HPDE6-E6E7 (cell line): Measurements from ENCODE around the gene OR5A1.
"Not testable (repeated sequence)": the region's sequence is repeated elsewhere in the genome, so short reads cannot be mapped to it uniquely, and the experiment has no call there.

Experiments used
- DNase-seq: peaks from one replicate; pipeline ENCODE4 v3.0.0; 2011; ENCODE audit warnings: missing footprints; ENCODE audit errors: extremely low spot score

The OR5A1 gene

DNA sequence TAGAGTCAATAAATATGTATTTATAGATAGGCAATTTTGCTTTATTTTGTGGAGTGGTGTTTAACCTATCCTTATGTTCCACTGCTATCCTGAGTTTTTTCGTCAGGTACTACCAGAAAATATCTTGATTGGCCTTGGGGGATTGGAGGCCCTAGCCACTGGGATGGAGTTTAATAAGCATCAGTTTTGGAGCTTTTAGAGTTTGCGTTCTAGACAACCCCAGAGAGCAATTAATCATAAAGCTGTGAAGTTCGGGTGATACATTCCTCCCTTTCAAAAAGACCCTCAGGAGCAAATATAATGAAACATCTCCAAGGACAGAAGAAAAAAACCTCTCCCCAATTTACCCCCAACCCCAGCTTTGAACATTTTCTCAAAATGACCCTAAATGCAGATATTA, at the start of gene OR5A1:
OR5A1 (plus strand) TSS at position 301 of the 400 bp plus-strand sequence. CDS start 6,700 bp downstream, outside the sequence.
- no peak for DNase-seq

DNA sequence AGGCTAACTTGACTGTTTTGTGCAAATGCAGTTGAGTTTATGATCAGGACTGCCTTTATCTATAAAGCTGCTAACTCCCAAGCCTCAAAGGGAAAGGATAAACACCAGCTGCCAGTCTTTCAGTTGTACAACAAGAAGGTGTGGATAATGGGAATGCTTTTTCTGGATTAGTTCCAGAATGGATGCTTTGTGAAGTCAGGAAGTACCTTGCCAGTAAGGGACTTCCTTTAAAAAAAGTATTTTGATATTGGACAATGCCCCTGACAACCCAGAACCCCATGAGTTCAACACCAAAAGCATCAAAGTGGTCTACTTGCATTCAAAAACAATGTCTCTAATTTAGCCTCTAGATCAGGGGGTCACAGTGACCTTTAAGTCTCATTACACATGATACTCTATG, 42.1 kb upstream of the OR5A1 start:
- DNase-seq, result no peak

DNA sequence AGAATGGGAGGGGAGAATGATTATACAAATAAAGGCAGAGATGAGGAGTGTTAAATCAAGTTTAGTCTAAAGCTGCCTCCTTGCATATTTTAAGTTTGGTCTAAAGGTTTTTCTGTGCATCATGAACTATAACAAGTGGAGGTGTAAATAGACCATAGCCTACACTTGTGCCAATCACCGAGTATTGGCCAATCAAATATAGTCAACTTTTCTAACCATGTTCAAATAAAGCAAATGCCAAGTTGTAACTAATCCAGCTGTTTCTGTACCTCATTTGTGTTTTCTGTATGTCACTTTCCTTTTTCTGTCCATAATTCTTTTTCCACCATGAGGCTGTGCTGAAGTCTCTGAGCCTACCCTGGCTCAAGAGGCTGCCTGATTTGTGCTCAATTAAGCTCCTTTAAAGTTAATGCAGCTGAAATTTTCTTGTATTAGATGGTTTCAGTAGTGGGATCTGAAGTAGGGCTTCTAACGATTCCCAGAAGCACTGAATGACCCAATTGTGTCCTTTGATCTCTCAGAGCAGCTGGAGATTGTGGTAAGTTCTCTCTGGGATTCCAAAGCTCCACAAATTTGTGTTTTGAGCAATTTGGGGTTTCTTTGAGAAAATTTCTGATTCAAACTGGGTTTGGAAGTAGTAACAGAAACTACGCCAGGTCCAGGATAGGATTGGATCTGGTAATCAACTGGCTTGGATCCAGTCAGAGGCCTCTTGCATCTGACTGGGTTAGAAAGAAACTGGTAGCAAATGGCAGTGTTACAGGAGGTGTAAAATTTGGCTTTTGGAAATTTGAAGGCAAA, 35.6 kb upstream of the OR5A1 start:
- no peak for DNase-seq

DNA sequence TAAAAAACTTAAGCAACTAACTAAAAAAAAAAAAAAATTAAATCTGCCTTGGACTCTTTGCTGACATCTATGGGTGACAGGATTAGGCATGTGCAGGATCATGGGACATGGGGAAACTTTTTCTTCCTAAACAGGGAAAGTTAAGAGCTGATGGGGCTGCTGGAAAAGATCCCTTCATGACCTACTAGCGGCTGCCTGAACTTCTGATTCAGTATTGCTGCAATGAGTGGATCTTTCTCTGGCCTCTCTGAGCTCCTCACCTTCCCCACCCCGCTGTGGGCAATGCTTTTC, 35.1 kb upstream of the OR5A1 start:
- DNase-seq, result no peak

DNA sequence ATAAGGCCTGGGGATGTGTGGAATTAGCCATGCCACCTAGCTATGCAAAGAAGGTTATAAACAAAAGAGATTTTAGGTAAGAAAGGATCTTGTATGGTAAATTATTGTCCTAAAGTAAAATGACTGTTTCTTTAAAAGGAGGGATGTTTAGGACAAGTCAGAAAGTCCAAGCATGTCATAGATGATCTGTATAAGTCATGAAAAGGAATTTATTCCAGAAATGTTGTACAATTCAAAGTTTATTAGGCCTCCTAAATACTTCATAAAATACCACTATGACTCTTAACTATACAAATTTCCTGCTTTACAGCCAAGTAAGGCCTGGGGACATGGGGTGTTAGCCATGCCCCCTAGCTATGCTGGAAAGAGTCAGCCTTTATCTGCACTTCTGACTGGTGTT, 32.7 kb upstream of the OR5A1 start:
- DNase-seq, result no peak

DNA sequence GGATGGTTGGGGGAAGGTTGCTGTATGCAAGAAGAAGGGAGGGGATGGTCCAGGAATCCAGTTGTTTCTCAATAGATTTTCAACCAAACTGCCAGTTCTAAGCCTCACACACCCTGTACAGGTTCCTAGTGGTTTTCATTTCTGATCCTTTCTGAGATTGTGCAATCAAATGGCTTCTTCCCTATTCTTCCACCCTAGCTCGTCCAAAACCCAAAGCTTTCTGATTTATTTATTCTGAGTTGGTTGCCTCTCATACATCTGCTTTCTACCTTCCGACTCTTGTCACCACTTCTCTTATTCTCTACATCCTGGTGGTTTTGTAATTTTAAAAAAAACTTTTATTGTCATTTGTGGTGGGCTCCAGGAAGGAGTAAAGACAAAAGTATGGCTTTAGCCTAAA, 22.6 kb upstream of the OR5A1 start:
- DNase-seq, result no peak

DNA sequence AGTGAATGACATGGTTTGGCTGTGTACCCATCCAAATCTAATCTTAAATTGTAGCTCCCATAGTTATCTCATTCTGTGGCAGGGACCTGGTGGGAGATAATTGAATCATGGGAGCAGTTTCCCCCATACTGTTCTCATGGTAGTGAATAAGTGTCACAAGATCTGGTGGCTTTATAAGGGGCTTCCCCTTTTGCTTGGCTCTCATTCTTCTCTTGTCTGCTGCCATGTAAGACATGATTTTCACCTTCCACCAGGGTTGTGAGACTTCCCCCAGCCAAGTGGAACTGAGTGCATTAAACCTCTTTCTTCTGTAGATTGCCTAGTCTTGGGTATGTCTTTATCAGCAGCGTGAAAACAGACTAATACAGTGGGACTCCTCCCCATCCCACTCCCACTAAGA, 21.2 kb upstream of the OR5A1 start:
- no peak for DNase-seq

DNA sequence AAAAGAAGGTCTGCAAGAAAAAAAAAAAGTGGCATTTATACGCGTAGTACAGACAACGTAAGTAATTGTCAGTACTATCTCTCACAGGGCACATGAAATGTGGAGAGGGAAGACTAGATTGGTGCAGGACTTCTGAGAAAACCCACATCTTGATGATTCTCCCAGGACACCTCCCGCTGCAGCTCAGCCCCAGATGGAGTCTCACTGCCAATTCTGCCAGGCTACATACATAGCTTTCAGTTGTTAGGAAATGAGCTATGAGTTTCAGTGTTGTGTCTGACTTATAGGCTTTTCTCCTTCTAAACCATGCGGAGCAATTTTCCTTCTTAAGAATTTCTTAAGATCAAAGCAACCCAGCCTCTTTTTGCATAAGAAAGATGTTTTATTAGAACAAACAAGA, 19.7 kb upstream of the OR5A1 start:
- DNase-seq, result no peak

DNA sequence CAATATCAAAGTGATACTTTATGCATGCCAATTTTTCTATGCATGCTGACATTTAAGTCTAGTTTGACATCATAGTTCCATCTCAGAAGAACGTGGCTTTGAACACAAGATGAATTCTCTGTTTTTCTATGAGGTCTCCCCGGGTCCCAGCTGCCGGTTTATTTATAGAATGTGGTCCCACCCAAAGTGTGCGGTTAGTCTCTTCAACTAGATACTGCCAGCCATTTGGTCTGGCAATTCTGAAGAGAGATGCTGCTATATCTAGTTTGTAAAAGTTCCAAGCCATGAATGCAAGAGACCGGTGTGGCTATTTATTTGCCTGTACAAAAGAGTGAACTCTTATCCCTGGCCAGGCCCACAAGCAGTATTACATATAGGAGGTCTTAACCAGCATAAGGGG, 19.2 kb upstream of the OR5A1 start:
- no peak for DNase-seq

DNA sequence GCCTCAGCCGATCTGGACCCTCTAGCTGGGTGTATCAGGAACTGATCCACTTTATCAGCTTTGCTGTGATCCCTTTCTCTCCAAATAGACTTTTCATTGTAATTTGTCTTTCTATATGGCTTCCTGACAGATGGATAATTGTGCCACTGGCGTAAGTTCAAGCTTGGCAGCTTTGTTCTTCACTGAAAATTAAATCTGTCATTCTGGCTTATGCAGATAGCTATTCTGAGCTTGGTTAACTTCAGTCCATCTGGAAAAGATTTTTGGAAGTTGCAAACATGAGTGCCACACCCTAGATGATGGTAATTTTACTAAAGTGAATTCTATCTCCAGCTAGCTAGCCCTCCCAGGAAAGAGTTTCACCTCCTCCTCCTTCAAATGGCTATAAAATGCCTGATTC, 18.1 kb upstream of the OR5A1 start:
- no peak for DNase-seq

DNA sequence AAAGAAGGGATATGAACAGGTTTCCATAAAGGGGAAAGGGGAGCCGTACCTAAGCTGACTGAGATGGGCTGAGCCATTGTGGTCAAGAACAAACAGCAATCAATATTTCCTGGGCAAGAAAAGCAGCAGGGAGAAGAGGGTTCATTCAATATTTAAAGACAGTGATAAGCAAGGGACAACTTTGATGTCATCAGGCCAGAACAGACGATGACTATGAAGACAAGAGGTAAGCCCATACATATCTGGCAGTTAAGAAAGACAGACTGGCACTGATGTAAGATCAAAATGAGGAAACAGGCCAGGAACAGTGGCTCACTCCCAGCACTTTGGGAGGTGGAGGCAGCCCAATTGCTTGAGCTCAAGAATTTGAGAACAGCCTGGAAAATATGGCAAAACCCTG, 12.4 kb upstream of the OR5A1 start:
- no peak for DNase-seq

DNA sequence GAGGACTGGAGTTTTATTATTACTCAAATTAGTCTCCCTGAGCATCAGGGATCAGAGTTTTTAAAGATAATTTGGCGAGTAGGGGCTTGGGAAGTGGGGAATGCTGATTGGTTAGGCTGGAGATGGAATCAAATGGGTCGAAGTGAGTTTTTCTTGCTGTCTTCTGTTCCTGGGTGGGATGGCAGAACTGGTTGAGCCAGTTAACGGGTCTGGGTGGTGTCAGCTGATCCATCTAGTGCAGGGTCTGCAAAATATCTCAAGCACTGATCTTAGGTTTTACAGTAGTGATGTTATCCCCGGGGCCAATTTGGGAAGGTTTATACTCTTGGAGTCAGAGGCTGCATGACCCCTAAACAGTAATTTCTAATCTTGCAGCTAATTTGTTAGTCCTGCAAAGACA, 11.1 kb upstream of the OR5A1 start:
- no peak for DNase-seq

DNA sequence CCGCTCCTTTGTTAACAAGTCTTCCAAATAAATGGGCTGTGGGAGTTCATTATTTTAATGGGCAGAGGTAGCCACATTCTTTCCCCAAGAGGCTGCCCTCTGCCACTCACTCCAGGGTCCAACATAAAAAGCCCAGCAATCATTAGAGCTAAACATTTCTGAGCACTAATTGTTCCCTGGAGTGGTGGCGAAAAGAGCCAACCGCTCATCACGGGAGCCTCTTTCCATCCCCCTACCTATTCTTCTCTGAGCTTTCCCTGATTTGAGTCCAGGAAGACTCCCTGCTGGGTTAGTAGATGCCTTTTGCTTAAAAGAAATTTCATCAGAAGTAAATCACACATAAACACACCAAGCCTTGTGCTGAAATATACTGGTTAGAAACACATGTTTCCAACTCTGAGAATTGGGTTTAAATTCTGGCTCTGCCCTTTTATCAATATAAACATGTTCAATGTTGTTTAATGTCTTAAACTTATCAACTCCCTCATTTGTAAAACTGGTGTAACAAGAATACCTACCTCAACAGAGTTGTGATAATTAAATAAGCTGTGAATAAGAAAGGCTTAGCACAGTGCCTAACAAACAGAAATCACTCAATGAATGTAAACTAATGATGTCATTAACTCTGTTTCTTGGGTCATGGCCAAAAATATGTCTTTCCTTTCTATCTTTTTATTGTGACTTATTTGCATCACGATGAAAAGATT, 9.8 kb upstream of the OR5A1 start, which contains the start of gene OR5A2:
OR5A2 (minus strand) TSS at position 53 of the 707 bp plus-strand sequence. CDS start 3,460 bp downstream, outside the sequence.
- no peak for DNase-seq

DNA sequence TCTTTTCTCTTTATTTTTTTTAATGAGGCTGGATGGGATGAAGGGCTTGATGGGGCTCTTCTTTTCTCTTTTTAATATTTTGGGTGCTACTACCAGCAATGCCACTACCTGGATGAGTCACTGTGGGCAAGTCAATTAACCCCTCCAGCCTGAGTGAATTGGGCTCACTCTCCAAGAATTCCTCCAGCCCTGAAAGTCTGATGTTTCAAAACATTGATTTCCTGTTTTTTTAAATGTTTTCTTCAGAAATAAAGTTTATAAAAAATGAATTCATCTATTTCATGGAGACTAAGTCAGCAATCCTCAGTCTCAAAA, 9.2 kb upstream of the OR5A1 start:
- DNase-seq, result no peak

DNA sequence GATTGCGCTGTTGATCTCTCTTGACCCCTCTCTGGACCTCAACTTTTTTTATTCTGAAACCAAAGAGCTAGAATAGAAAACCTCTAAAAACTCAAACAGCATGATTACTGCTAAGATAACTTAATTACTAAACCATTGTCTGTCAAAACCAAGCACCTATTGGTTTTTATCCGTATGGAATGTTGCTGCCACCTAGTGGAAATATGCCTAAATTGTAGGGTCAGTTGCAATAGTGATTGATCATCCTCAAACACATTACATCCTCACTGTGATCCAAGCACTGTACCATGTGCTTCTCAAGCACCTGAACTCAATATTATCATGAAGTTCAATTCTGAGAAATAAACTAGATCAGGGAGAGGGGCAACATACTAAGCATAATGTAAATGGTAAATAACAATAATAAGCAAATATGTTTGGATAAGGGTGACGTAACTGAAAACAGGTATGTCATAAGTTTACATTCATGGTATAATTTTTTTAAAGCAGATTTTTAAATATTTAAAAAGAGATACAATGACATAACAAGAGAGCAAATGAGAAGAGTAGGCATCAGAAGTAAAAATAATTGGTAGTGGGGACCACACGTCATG, 6.2 kb upstream of the OR5A1 start:
- DNase-seq, result peak; percentile 38

DNA sequence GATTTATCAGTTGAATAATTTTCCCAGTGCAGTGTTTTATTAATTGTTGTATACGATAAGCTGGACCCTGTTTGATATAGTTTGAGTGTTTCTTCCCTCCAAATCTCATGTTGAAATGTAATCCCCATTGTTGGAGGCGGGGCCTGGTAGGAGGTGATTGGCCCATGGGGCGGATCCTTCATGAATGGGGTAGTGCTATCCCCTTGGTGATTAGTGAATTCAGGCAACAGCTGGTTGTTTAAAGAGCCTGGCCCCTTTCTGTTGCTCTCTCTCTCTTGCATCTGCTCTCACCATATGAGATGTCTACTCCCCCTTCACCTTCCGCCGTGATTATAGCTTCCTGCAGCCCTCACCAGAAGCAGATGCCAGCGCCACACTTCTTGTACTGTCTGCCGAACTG, 1.5 kb downstream of the OR5A1 start:
- DNase-seq, result no peak

DNA sequence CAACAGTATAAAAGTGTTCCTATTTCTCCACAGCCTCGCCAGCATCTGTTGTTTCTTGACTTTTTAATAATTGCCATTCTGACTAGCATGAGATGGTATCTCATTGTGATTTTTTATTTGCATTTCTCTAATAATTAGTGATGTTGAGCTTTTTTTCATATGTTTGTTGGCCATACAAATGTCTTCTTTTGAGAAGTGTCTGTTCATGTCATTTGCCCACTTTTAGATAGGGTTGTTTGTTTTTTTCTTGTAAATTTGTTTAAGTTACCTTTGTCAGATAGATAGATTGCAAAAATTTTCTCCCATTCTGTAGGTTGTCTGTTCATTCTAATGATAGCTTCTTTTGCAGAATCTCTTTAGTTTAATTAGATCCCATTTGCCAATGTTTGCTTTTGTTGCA, 9.4 kb downstream of the OR5A1 start:
- not testable (repeated sequence) for DNase-seq

DNA sequence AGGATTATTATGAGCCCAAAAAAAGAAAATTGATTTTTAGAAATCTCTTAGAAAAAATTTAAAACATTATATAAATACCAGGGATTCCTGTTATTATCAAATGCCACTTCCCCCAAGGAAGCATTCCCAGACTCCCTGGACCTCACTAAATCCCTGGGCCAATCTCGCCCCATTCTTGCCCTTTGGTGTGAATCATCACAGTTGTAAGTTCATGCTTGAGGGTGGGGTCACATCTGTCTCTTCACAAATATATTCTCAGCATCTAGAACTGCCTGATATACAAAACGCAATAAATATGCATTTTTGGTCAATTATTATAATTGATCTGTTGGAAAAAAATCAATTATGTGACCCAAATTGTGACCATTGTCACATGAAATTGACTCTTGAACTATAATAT, 12.2 kb downstream of the OR5A1 start:
- no peak for DNase-seq

DNA sequence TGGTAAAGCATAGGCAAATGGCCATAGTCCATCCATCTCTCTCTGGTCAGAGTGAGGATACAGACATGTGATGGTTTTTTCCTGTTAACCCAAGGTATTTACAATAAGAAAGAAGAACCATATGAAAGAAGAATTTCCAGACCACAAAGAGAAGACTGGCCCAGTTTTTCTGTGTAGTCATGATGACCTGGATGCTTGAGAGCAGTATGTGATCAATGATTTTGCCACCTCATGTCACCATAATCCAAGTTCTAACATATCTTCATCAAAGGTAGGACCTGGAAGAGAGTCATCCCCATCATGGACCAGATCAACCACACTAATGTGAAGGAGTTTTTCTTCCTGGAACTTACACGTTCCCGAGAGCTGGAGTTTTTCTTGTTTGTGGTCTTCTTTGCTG, 20.4 kb downstream of the OR5A1 start, which contains the start of gene OR4D6:
OR4D6 (plus strand) TSS at position 301 of the 400 bp plus-strand sequence; CDS start at position 301, 0 bp downstream.
- DNase-seq, result no peak

DNA sequence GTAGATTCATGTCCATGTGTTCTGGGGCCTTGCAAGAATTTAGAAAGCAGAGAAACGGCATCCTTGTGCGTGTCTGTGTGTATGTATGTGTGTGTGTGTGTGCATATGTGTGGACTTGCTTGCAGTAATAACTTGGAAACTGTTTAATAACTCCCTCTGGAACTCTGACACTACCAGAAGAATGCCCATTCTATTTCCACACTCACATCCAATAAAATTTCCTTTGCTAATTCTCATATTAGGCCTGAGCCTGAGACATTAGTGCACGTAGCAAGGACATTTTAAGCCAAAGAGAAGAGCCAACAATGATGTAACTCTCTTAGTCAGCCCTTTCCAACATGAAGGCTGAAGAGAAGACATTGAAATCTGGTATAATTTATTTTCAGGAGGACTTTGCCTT, 23.6 kb downstream of the OR5A1 start:
- no peak for DNase-seq

DNA sequence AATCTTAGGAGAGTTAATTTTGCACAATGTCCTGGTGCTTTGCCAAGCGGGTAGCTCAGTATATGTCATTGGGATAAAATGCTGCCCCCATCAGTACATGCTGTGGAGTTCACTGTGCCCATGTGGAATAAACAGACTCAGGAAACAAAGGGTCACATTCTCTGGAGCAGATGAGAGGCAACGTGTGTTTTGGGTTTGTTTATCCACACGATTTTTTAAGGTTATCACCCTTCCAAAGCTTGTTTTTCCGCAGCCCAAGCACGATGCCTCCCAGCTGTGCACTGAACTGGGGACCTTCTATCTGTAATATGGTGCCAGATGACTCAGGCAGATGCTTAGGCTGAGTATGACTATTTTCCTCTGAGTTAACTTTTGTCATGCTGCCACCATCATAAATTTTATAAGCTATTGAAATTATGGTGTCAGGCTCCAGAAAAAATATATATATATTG, 26.9 kb downstream of the OR5A1 start:
- DNase-seq, result no peak

DNA sequence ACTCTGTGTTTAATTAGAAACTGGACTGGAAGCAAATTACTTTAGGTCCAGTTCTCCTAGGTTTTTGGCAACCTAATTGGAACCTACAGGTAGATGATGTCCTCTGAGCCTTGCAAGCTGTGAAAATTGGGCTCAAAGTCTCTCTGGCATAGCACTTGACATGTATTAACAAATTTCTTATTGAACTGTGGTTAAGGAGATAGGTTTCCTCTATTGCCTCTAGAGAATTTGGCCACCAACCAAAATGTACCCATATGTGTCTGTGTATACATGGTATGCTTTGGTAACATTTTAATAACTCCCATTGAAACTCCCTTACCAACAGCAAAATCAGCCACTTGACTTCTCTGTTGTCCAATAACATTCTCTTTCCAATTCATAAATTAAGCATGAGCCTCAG, 36.7 kb downstream of the OR5A1 start, which contains the start of gene OR4D10:
OR4D10 (plus strand) TSS at position 301 of the 400 bp plus-strand sequence. CDS start 4,115 bp downstream, outside the sequence.
- no peak for DNase-seq

DNA sequence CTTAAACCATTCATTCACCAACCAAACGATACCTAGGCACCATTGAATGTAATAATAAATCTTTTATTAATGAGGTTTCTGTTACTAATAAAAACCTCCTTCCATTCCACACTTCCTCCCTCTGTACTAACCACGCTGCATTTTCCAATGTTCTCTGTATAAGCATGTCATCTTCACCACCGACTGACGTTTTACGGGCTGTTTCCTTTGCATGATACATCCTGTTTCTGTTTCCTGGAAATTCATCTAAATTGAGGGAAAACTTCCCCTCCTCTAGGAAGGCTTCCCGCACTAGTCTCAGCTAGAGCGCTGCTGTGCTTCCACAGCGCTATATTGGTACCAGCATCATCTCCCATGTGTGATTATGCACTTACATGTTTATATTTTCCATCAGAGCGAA, 38.9 kb downstream of the OR5A1 start:
- no peak for DNase-seq
